HepG2 (cell line): Measurements from ENCODE around the gene LEPR. TPM values are rescaled to one million over a fixed set of nuclear protein-coding genes. Genes with fewer than 3 reads are reported as not detected.
A peak's percentile ranks its signal among the peaks of the same experiment; 100 is the strongest.

Experiments used
- ATAC-seq: fragments of 200-7000 bp; cut with Tn5 transposase; 3 replicates; pipeline ENCODE4 v1.9.1; 2020; ENCODE audit warnings: mild to moderate bottlenecking, moderate library complexity
- Bru-seq: library from RNA; stranded (reverse); fragments of 400-500 nt; gene quantifications from one replicate; lab custom pipeline; 2021; lab: Mats Ljungman, UMichigan
- BruChase-seq, 2 experiments: library from RNA; stranded (reverse); fragments of 400-500 nt; gene quantifications; one replicate each; lab custom pipeline; 2021; lab: Mats Ljungman, UMichigan
- BruUV-seq: library from RNA; stranded (reverse); fragments of 400-500 nt; replicated peaks from 2 replicates; lab custom pipeline; 2021; lab: Mats Ljungman, UMichigan
- CTCF ChIA-PET: fragments of 300-600 bp; formaldehyde crosslinking; extraction: SDS; loops from one replicate; lab custom pipeline; 2021; ENCODE audit warnings: low total read pairs, inconsistent platforms, low intra/inter-chr PET ratio; lab: Yijun Ruan, JAX
- POLR2A ChIA-PET: fragments of 350-600 bp; sonication (Branson Sonifier 250); formaldehyde crosslinking; loops from one replicate; lab custom pipeline; 2020; ENCODE audit warnings: antibody characterized with exemption, inconsistent platforms; lab: Yijun Ruan, JAX
- DNase-seq: peaks from one replicate; pipeline ENCODE4 v3.0.0-alpha.2; 2015; ENCODE audit warnings: low spot score
- FAIRE-seq: peaks from 3 replicates; lab custom pipeline; 2011; peaks lifted over from hg19 to GRCh38; lab: Jason Lieb, UNC
- H2AFZ ChIP-seq: one replicate; pipeline ENCODE4 v1.6.1; 2011; ENCODE audit warnings: low read length, inconsistent platforms
- H3K27ac ChIP-seq: fragments of 300-600 bp; 3 replicates; pipeline ENCODE4 v1.8.0; 2011; ENCODE audit warnings: mixed run types, mild to moderate bottlenecking, mixed read lengths, low read length, inconsistent platforms; ENCODE audit not compliant: insufficient read depth; ENCODE audit errors: extremely low read length
- H3K27me3 ChIP-seq, 2 experiments: fragments of 200-600 bp in 1 of 2; 2 replicates in 1 of 2; 3 replicates in 1 of 2; pipeline versions ENCODE4 v1.6.0 to v1.8.0; 2011; ENCODE audit warnings: low read length in 2 of 2, mild to moderate bottlenecking in 2 of 2, moderate library complexity in 2 of 2, inconsistent platforms in 1 of 2; ENCODE audit not compliant: insufficient read depth in 2 of 2, control insufficient read depth in 1 of 2
- H3K36me3 ChIP-seq, 2 experiments: fragments of 200-600 bp in 1 of 2; replicated peaks in 1 of 2; 2 replicates in 1 of 2; 3 replicates in 1 of 2; pipeline versions ENCODE4 v1.5.1 to v1.8.0; 2011; ENCODE audit warnings: low read length in 2 of 2, inconsistent platforms in 1 of 2; ENCODE audit not compliant: insufficient read depth in 2 of 2, control insufficient read depth in 1 of 2
- H3K4me1 ChIP-seq: 2 replicates; pipeline ENCODE4 v1.5.1; 2012; ENCODE audit warnings: low read length, inconsistent platforms; ENCODE audit not compliant: insufficient read depth
- H3K4me2 ChIP-seq: 2 replicates; pipeline ENCODE4 v1.6.0; 2011; ENCODE audit warnings: low read depth, low read length, inconsistent platforms
- H3K4me3 ChIP-seq, 3 experiments: fragments of 200-600 bp in 1 of 3; sonication (generic), shearing (Covaris generic) in 1 of 3; replicated peaks in 1 of 3; 2 replicates each; pipeline ENCODE4 v1.5.1; 2011 to 2016; ENCODE audit warnings: low read length in 3 of 3, inconsistent platforms in 2 of 3, low read depth in 2 of 3, mild to moderate bottlenecking in 2 of 3, control low read depth in 1 of 3, mixed read lengths in 1 of 3; ENCODE audit not compliant: insufficient read depth in 1 of 3
- H3K79me2 ChIP-seq: one replicate; pipeline ENCODE4 v1.6.1; 2011; ENCODE audit warnings: low read length, inconsistent platforms; ENCODE audit not compliant: insufficient read depth
- H3K9ac ChIP-seq: 2 replicates; pipeline ENCODE4 v1.6.0; 2011; ENCODE audit warnings: mild to moderate bottlenecking, low read depth, low read length, inconsistent platforms; ENCODE audit not compliant: insufficient read depth
- H3K9me3 ChIP-seq: 2 replicates; pipeline ENCODE4 v1.5.1; 2012; ENCODE audit warnings: mild to moderate bottlenecking, low read length
- H4K20me1 ChIP-seq: 2 replicates; pipeline ENCODE4 v1.6.0; 2011; ENCODE audit warnings: inconsistent platforms, mild to moderate bottlenecking, low read length, moderate library complexity; ENCODE audit not compliant: insufficient read depth
- ARID5B ChIP-seq: IDR thresholded peaks from 2 replicates; pipeline ENCODE4 v1.4.0; 2020; ENCODE audit warnings: mild to moderate bottlenecking, missing genetic modification reagents
- DR1 ChIP-seq: sonication (generic); formaldehyde crosslinking; IDR thresholded peaks from 2 replicates; pipeline ENCODE4 v1.8.0; 2021; ENCODE audit warnings: mild to moderate bottlenecking, missing genetic modification reagents, inconsistent platforms
- HNRNPK ChIP-seq: fragments of 200-400 bp; formaldehyde crosslinking; IDR thresholded peaks from 2 replicates; pipeline ENCODE4 v1.6.1; 2018; ENCODE audit warnings: low read length, low read depth, moderate library complexity, mild to moderate bottlenecking; ENCODE audit not compliant: poor library complexity, severe bottlenecking
- MTF2 ChIP-seq: sonication (generic); formaldehyde crosslinking; IDR thresholded peaks from 2 replicates; pipeline ENCODE4 v1.5.0; 2020; ENCODE audit warnings: missing genetic modification reagents, borderline replicate concordance
- SALL2 ChIP-seq: sonication (generic); formaldehyde crosslinking; IDR thresholded peaks from 2 replicates; pipeline ENCODE4 v1.8.1; 2023; ENCODE audit warnings: mild to moderate bottlenecking, missing genetic modification reagents, inconsistent platforms
- TCF12 ChIP-seq, 2 experiments: fragments of 450-650 bp in 1 of 2; sonication (generic) in 1 of 2; formaldehyde crosslinking in 1 of 2; IDR thresholded peaks; 2 replicates each; pipeline versions ENCODE4 v1.6.1 to v1.8.0; 2017 to 2022; ENCODE audit warnings: antibody characterized with exemption in 1 of 2, mild to moderate bottlenecking in 1 of 2, missing genetic modification reagents in 1 of 2, moderate library complexity in 1 of 2
- ZBTB20 ChIP-seq: sonication (generic); formaldehyde crosslinking; IDR thresholded peaks from 2 replicates; pipeline ENCODE4 v1.8.1; 2023; ENCODE audit warnings: missing genetic modification reagents, low read depth, mild to moderate bottlenecking, borderline replicate concordance
- ZNF160 ChIP-seq: sonication (generic); formaldehyde crosslinking; IDR thresholded peaks from 2 replicates; pipeline ENCODE4 v1.8.0; 2022; ENCODE audit warnings: mild to moderate bottlenecking, inconsistent platforms, missing genetic modification reagents
- WGBS: methylation state at CpG from one replicate; pipeline ENCODE4 v1.1.6; 2017; ENCODE audit warnings: low lambda C conversion rate; 5-methylcytosine and 5-hydroxymethylcytosine counted together
- in situ Hi-C: cut with HindIII; loops from 2 replicates; pipeline ENCODE4 v1.10.0; 2017; ENCODE audit warnings: low pct_unique_long_range_greater_than_20kb; ENCODE audit not compliant: extremely low pct_ligation_motif_present
- intact Hi-C: fragments of 100-400 bp; cut with micrococcal nuclease; formaldehyde crosslinking; loops from one replicate; pipeline ENCODE4 v1.10.0; 2022; ENCODE audit not compliant: unreplicated experiment
- long read RNA-seq, 2 experiments: library from RNA in 1 of 2; library from polyadenylated mRNA in 1 of 2; stranded (forward) in 1 of 2; unstranded in 1 of 2; transcript quantifications; one replicate each; pipeline ENCODE4 v2.0.0, GENCODE V29; 2019 to 2022
- polyA minus RNA-seq, 3 experiments: library from RNA; depleted of rRNA, polyadenylated mRNA; stranded (reverse); fragments of >200 nt; gene quantifications; 2 replicates each; pipeline ENCODE4 v1.2.3, GENCODE V29; 2011; ENCODE audit warnings: low replicate concordance in 1 of 3
- polyA plus RNA-seq, 8 experiments: library from polyadenylated mRNA; depleted of rRNA in 3 of 8; stranded (reverse) in 7 of 8; unstranded in 1 of 8; fragments of >200 nt; fragmentation: Illumina TruSeq in 4 of 8; extraction: Trizol in 4 of 8; gene quantifications; 2 replicates each; pipeline versions ENCODE4 v1.2.1 to v1.2.3, GENCODE V29; 2011 to 2016; ENCODE audit warnings: low read depth in 4 of 8, missing spikeins in 1 of 8, mixed read lengths in 1 of 8; ENCODE audit not compliant: insufficient read depth in 1 of 8
- total RNA-seq, 5 experiments: library from RNA; depleted of rRNA; stranded (reverse); fragments of >200 nt; fragmentation: Illumina TruSeq; extraction: Trizol; gene quantifications; 2 replicates each; pipeline ENCODE4 v1.2.3, GENCODE V29; 2016; ENCODE audit warnings: low read depth in 1 of 5

Gene LEPR
- total RNA-seq (2016; rRNA removed; fragmentation: Illumina TruSeq; extraction: Trizol) (0.60 and 0.73 TPM in 2 replicates), polyA plus RNA-seq (2011; rRNA removed) (1.4 and 1.7 TPM in 2 replicates), polyA minus RNA-seq (2011; rRNA and poly(A)+ RNA removed; ENCODE audit: low replicate concordance) (1.5 and 2.3 TPM in 2 replicates), Bru-seq, nascent RNA (percentile 39 among the genes with signal in this experiment), BruChase-seq, experiment 1, labeled RNA remaining after a 6-hour chase (percentile 47 among the genes with signal in this experiment), BruChase-seq, experiment 2, labeled RNA remaining after a 2-hour chase (percentile 64 among the genes with signal in this experiment)
- total RNA-seq (2016; cell fraction: cytosol; rRNA removed; fragmentation: Illumina TruSeq; extraction: Trizol; ENCODE audit: low read depth): 0.10 and 0.18 TPM in 2 replicates
- total RNA-seq (2016; cell fraction: insoluble cytoplasmic fraction; rRNA removed; fragmentation: Illumina TruSeq; extraction: Trizol): 0.58 and 0.67 TPM in 2 replicates
- total RNA-seq (2016; cell fraction: membrane; rRNA removed; fragmentation: Illumina TruSeq; extraction: Trizol): 0.55 and 0.65 TPM in 2 replicates
- total RNA-seq (2016; cell fraction: nucleus; rRNA removed; fragmentation: Illumina TruSeq; extraction: Trizol): 0.69 and 0.87 TPM in 2 replicates
- 0.64 and 1.4 TPM in 2 replicates for polyA plus RNA-seq (2011; cell fraction: cytosol; rRNA removed)
- 0.84 and 0.88 TPM in 2 replicates for polyA plus RNA-seq (2011; cell fraction: nucleus; rRNA removed)
- polyA plus RNA-seq (2012): 2.7 and 5.9 TPM in 2 replicates
- 0.03 and 0.14 TPM in 2 replicates for polyA plus RNA-seq (2016; cell fraction: cytosol; fragmentation: Illumina TruSeq; extraction: Trizol; ENCODE audit: low read depth)
- polyA plus RNA-seq (2016; cell fraction: insoluble cytoplasmic fraction; fragmentation: Illumina TruSeq; extraction: Trizol; ENCODE audit: low read depth): 0.44 and 0.52 TPM in 2 replicates
- 0.10 and 0.26 TPM in 2 replicates for polyA plus RNA-seq (2016; cell fraction: membrane; fragmentation: Illumina TruSeq; extraction: Trizol; ENCODE audit: low read depth)
- polyA plus RNA-seq (2016; cell fraction: nucleus; fragmentation: Illumina TruSeq; extraction: Trizol; ENCODE audit: insufficient read depth, low read depth): 0.57 and 0.77 TPM in 2 replicates
- 1.7 and 3.1 TPM in 2 replicates for polyA minus RNA-seq (2011; cell fraction: cytosol; rRNA and poly(A)+ RNA removed)
- polyA minus RNA-seq (2011; cell fraction: nucleus; rRNA and poly(A)+ RNA removed): 2.6 TPM in 2 replicates
- long read RNA-seq, experiment 1, partial matches to known transcripts: 0 of 9 reads
- long read RNA-seq, experiment 1, other reads (novel, unspliced or antisense): 9 of 9 reads
- long read RNA-seq, experiment 2, partial matches to known transcripts: 0 of 64 reads
- long read RNA-seq, experiment 2, other reads (novel, unspliced or antisense): 64 of 64 reads

- peaks cover 38% of the 10 kb centered on the region for H3K79me2 ChIP-seq
- no peaks in the 10 kb centered on the region for H3K9me3 ChIP-seq
- intact Hi-C loops (loop anchor here (2.0 to 10.0 kb wide), 5 partner anchors 47 to 356 kb away; partner anchors contain the start of gene AK4), in situ Hi-C loops (no loop called here)
- peaks cover 67% of the 10 kb centered on the region for H3K4me1 ChIP-seq
- no TSS peak for BruUV-seq
- H4K20me1 ChIP-seq: no peaks in the 10 kb centered on the region
- ChIA-PET POLR2A (interaction anchor here (0.7 to 2.9 kb wide), 23 partner anchors 8 to 359 kb away, joined by 3 to 26 read pairs (median 4); partner anchors contain the start of genes AK4 and DNAJC6), CTCF (no interaction called here)
- peak within 1 kb of the TSS; percentile 80 to 99 (median 94) for H3K4me3 ChIP-seq
- H3K27ac ChIP-seq: peak within 1 kb of the TSS; percentile 99
- no peaks in the 10 kb centered on the region; a peak in 1 of 5 replicates for H3K27me3 ChIP-seq
- peak within 1 kb of the TSS; percentile 93 for H3K4me2 ChIP-seq
- H3K36me3 ChIP-seq: peaks cover 0 to 8% of the 10 kb centered on the region in 2 experiments; a peak in 3 of 5 replicates
- under 1% methylated on average over 12 of the region's 60 CpGs for WGBS
- peak; percentile 58 for DNase-seq
- peak within 1 kb of the TSS; percentile 99 for H3K9ac ChIP-seq
- FAIRE-seq: no peak
- ATAC-seq: peak; percentile 81
- peak within 1 kb of the TSS; percentile 68 for H2AFZ ChIP-seq
- TF ChIP-seq ZNF160 (CRISPR knock-in tag): peak; percentile 84; the same call in 1 of the 2 replicates
- TF ChIP-seq DR1 (CRISPR knock-in tag): no peak
- TF ChIP-seq TCF12 (IDR thresholded peaks at IDR 0.05): no peak
- TF ChIP-seq TCF12 (CRISPR knock-in tag; IDR thresholded peaks at IDR 0.05): 0 out of 2 replicates have a peak, but pooled peaks have one; percentile 50
- peak; percentile 54; the same call in 1 of the 2 replicates for TF ChIP-seq ZBTB20
- peak; percentile 42; the same call in 1 of the 2 replicates for TF ChIP-seq MTF2
- peak; percentile 37; the same call in 1 of the 2 replicates for TF ChIP-seq ARID5B (CRISPR knock-in tag)
- no peak for TF ChIP-seq HNRNPK
- TF ChIP-seq SALL2 (CRISPR knock-in tag): peak; percentile 68
Measured at GRCh38 chr1:65420590-65421350, at the start of gene LEPR, which contains the start of gene LEPROT. Gene LEPR (plus strand): TSS chr1:65420668. CDS start chr1:65565566, 144,898 bp downstream. Gene LEPROT (plus strand): TSS chr1:65420668. CDS start chr1:65420725, 57 bp downstream.
